ENCODE results near the gene TMEM164. TPM values are rescaled to one million over a fixed set of nuclear protein-coding genes. Genes with fewer than 3 reads are reported as not detected.
A peak's percentile ranks its signal among the peaks of the same experiment; 100 is the strongest.

Gene TMEM164
- total and polyA plus RNA-seq, 12 donors = 8.7 to 32.2 (median 24.8) TPM

DNA sequence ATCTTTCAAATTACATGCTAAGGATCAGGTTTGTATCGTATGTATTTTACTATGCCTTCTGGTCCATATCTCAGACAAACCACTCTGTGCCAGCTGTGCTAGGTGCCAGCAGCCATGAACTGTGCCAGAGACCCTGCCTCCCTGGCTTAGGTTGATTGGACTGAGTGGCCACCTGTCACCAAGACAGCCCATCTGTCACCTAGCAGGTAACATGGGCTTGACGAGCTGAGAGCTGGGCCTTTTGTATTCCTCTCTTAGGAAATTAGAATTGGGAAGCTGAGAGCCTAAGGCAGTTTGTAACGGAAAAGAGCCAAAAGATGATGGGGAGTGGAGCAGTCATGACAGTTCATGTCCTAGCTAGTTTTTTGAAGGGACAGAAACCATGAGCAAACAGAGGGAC, 42.5 kb downstream of the TMEM164 start:
- Histone ChIP-seq H3K27ac (no peak overlapping the region), H3K4me3 (no peak overlapping the region), H3K36me3 (replicated peaks in 1 of 2) (no peaks in the 10 kb centered on the region), H3K9me3 (replicated peaks in 1 of 3) (no peaks in the 10 kb centered on the region), H3K27me3 (no peaks in the 10 kb centered on the region), H3K4me1 (replicated peaks in 1 of 2) (peaks cover 0 to 14% of the 10 kb centered on the region in 2 donors)
- DNase-seq = no peak
- TF ChIP-seq, protein P1, sequence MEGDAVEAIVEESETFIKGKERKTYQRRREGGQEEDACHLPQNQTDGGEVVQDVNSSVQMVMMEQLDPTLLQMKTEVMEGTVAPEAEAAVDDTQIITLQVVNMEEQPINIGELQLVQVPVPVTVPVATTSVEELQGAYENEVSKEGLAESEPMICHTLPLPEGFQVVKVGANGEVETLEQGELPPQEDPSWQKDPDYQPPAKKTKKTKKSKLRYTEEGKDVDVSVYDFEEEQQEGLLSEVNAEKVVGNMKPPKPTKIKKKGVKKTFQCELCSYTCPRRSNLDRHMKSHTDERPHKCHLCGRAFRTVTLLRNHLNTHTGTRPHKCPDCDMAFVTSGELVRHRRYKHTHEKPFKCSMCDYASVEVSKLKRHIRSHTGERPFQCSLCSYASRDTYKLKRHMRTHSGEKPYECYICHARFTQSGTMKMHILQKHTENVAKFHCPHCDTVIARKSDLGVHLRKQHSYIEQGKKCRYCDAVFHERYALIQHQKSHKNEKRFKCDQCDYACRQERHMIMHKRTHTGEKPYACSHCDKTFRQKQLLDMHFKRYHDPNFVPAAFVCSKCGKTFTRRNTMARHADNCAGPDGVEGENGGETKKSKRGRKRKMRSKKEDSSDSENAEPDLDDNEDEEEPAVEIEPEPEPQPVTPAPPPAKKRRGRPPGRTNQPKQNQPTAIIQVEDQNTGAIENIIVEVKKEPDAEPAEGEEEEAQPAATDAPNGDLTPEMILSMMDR (IDR thresholded peaks at IDR 0.05) = no peak
- TF ChIP-seq POLR2A (IDR thresholded peaks at IDR 0.05) = no peak
- 72 to 91% (median 81%) methylated on average over 3 of the region's 3 CpGs for WGBS, 4 donors
- intact Hi-C loops (cut with DNase I) = no loop called here

GRCh38 chrX:110046001-110046400, 43.1 kb downstream of the TMEM164 start:
- no peak overlapping the region for H3K27ac ChIP-seq
- no peak overlapping the region for H3K4me3 ChIP-seq
- H3K4me1 ChIP-seq (replicated peaks in 1 of 2) = peaks cover 0 to 14% of the 10 kb centered on the region in 2 donors
- H3K27me3 ChIP-seq = no peaks in the 10 kb centered on the region
- no peaks in the 10 kb centered on the region for H3K36me3 ChIP-seq (replicated peaks in 1 of 2)
- H3K9me3 ChIP-seq (replicated peaks in 1 of 3) = no peaks in the 10 kb centered on the region
- no peak for DNase-seq
- 56 to 80% (median 70%) methylated on average over 4 of the region's 4 CpGs for WGBS, 4 donors
- no peak for TF ChIP-seq POLR2A (IDR thresholded peaks at IDR 0.05)
- TF ChIP-seq, protein P1 (IDR thresholded peaks at IDR 0.05) = no peak
- intact Hi-C loops (cut with DNase I) = no loop called here

- no peak overlapping the region for H3K4me3 ChIP-seq
Observed at GRCh38 chrX:110046971-110047370, 44.1 kb downstream of the TMEM164 start.

GRCh38 chrX:110049096-110049495, 46.2 kb downstream of the TMEM164 start:
- intact Hi-C loops (cut with DNase I) = no loop called here
- Histone ChIP-seq H3K4me3 (no peak overlapping the region), H3K27ac (no peak overlapping the region), H3K27me3 (no peaks in the 10 kb centered on the region), H3K9me3 (replicated peaks in 1 of 3) (no peaks in the 10 kb centered on the region), H3K4me1 (replicated peaks in 1 of 2) (no peaks in the 10 kb centered on the region), H3K36me3 (replicated peaks in 1 of 2) (no peaks in the 10 kb centered on the region)
- peak in 1 of 7 donors; percentile 6 for DNase-seq
- 30 to 41% (median 37%) methylated on average over 1 of the region's 1 CpG for WGBS, 4 donors
- no peak for TF ChIP-seq POLR2A (IDR thresholded peaks at IDR 0.05)
- TF ChIP-seq, protein P1 (IDR thresholded peaks at IDR 0.05) = no peak

More at GRCh38 chrX:110046971-110047370, 44.1 kb downstream of the TMEM164 start:
- intact Hi-C loops (cut with DNase I) = no loop called here
- Histone ChIP-seq H3K27ac (no peak overlapping the region), H3K9me3 (replicated peaks in 1 of 3) (no peaks in the 10 kb centered on the region), H3K27me3 (no peaks in the 10 kb centered on the region), H3K4me1 (replicated peaks in 1 of 2) (peaks cover 0 to 13% of the 10 kb centered on the region in 2 donors), H3K36me3 (replicated peaks in 1 of 2) (no peaks in the 10 kb centered on the region)
- WGBS, 4 donors = 86 to 100% (median 93%) methylated on average over 1 of the region's 1 CpG; no CpG with 5 or more reads in 1 of the 4 donors
- TF ChIP-seq POLR2A (IDR thresholded peaks at IDR 0.05) = no peak
- TF ChIP-seq, protein P1 (IDR thresholded peaks at IDR 0.05) = no peak
- DNase-seq = no peak

Measured in adrenal gland (tissue), 12 donors.